Stimulated activated memory B cell treated with anti-CD40 and anti-IgM and Interleukin-4, amounts not matched to agents 10 μg/mL and 1 μg/mL and 100 μg/mL, for 72 hours (primary cell): Measurements from ENCODE around the gene DUSP2.
"Not testable (repeated sequence)": the region's sequence is repeated elsewhere in the genome, so short reads cannot be mapped to it uniquely, and the experiment has no call there.

Experiments used
- ATAC-seq: fragments of 150-1000 bp; cut with Tn5 transposase; 2 replicates; pipeline ENCODE4 v1.10.0; 2021
- H3K27ac Mint-ChIP-seq: one replicate; pipeline ENCODE4 v1.8.0; 2022; ENCODE audit warnings: mild to moderate bottlenecking, mixed read lengths
- H3K27me3 Mint-ChIP-seq: one replicate; pipeline ENCODE4 v1.8.0; 2022; ENCODE audit warnings: mixed read lengths
- H3K36me3 Mint-ChIP-seq: one replicate; pipeline ENCODE4 v1.8.0; 2022; ENCODE audit warnings: mixed read lengths
- H3K4me1 Mint-ChIP-seq: one replicate; pipeline ENCODE4 v1.8.0; 2022; ENCODE audit warnings: mixed read lengths
- H3K4me3 Mint-ChIP-seq: one replicate; pipeline ENCODE4 v1.8.0; 2022; ENCODE audit warnings: mild to moderate bottlenecking, moderate library complexity, mixed read lengths
- H3K9me3 Mint-ChIP-seq: one replicate; pipeline ENCODE4 v1.8.0; 2022; ENCODE audit warnings: mixed read lengths

DUSP2 gene

DNA sequence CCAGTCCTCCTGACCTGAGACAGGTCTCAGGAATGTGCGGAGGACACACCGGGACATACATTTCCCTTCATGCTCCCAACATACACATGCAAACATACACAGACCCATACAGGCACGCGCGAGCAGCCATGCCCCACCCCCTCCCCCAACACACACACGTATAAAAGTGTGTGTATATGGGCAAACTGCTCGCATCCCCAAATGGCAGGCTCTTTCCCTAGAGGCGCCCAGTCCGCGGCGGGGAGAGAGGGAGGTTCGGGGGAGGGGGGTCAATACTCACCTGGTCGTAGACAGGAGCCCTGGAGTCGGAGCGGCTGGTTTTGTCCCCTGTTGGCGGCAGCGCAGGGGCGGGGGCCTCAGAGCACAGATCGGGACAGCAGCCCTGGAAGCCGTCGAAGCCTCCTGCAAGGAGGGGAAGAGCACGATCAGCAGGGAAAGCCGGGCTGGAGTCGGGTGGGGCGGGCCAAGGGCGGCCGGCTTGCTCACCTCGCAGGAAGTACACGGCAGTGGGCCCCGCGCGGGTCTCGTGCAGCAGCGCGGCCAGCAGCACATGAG is 682 bp downstream of the DUSP2 start:
- no peak for ATAC-seq
- Mint-ChIP-seq H3K4me3 (peak overlapping the region; percentile 93), H3K4me1 (peaks cover 79% of the 10 kb centered on the region), H3K27ac (peak overlapping the region; percentile 96), H3K36me3 (peaks cover 27% of the 10 kb centered on the region), H3K9me3 (no peaks in the 10 kb centered on the region), H3K27me3 (no peaks in the 10 kb centered on the region)

DNA sequence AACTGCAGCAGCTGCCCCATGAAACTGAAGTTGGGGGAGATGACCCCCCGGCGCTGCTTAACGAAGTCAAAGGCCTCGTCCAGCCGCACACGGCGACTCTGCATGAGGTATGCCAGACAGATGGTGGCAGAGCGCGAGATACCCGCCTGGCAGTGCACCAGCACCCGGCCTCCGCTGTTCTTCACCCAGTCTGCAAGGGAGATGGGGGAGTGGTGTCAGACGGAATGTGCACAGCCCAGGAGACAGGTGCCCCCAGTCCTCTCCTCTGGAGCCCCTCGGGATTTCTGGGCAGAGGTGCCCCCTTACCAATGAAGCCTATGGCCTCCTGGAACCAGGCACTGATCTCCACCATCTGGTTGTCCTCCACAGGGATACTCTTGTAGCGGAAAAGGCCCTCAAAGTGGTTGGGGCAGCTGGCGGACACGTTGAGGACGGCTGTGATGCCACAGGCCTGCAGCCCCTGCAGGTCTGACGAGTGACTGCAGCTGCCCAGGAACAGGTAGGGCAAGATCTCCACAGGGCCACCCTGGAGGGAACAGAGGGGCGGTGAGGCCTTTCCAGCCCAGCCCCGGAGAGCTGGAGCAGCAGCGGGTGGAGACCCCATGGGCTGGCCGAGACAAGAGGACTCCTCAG is 1.3 kb downstream of the DUSP2 start:
- ATAC-seq = no peak
- peaks cover 82% of the 10 kb centered on the region for H3K4me1 Mint-ChIP-seq
- peak overlapping the region; percentile 96 for H3K27ac Mint-ChIP-seq

GRCh38 chr2:96143231-96143847 is 1.9 kb downstream of the DUSP2 start:
- Mint-ChIP-seq H3K36me3 (peaks cover 27% of the 10 kb centered on the region), H3K4me3 (peak overlapping the region; percentile 93), H3K27me3 (no peaks in the 10 kb centered on the region), H3K4me1 (peaks cover 82% of the 10 kb centered on the region), H3K9me3 (no peaks in the 10 kb centered on the region), H3K27ac (peak overlapping the region; percentile 96)
- ATAC-seq = no peak

More for the DNA sequence above, 1.3 kb downstream of the DUSP2 start:
- Mint-ChIP-seq H3K4me3 (peak overlapping the region; percentile 93), H3K9me3 (no peaks in the 10 kb centered on the region), H3K36me3 (peaks cover 27% of the 10 kb centered on the region), H3K27me3 (no peaks in the 10 kb centered on the region)

- Mint-ChIP-seq H3K4me1 (peaks cover 78% of the 10 kb centered on the region), H3K27me3 (no peaks in the 10 kb centered on the region), H3K36me3 (peaks cover 27% of the 10 kb centered on the region), H3K4me3 (peak overlapping the region; percentile 93), H3K27ac (peak overlapping the region; percentile 96), H3K9me3 (no peaks in the 10 kb centered on the region)
- ATAC-seq = no peak
These were observed 2.8 kb downstream of the DUSP2 start for GRCh38 chr2:96142217-96143113.

GRCh38 chr2:96141624-96141967 is 3.6 kb downstream of the DUSP2 start:
- peaks cover 69% of the 10 kb centered on the region for H3K4me1 Mint-ChIP-seq
- H3K27ac Mint-ChIP-seq = peak overlapping the region; percentile 96
- not testable (repeated sequence) for ATAC-seq, H3K27me3 Mint-ChIP-seq, H3K4me3 Mint-ChIP-seq, H3K9me3 Mint-ChIP-seq
- peaks cover 27% of the 10 kb centered on the region for H3K36me3 Mint-ChIP-seq

DNA sequence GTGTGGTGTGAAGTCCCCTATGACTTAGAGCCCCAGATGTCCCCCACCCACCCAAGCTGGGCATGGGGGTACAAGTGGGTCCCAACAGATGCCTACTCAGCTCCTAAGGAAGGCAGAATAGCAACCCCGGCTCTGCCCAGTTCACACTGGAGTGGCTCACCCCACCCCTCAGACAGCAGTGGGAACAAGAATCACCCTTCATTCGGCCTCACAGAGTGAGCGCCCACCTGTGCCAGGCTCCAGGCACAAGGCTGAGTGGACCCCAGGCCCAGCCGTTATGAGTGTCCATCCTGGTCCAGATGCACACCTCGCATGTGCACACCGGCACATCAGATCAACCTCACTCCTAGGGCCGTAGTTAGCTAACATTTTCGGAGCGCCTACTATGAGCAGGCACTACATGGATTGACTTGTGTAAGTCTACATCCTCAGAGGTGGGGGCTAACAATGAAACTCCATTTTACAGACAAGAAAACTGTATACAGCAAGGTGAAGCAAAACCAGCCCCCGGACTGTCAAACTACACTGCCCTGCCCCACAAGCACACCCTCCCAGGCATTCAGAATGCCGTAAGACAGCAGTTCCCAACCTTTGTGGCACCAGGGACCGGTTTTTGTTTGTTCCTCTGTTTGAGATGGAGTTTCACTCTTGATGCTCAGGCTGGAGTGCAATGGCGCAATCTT is 4.2 kb downstream of the DUSP2 start:
- H3K4me1 Mint-ChIP-seq = peaks cover 64% of the 10 kb centered on the region
- peaks cover 27% of the 10 kb centered on the region for H3K36me3 Mint-ChIP-seq
- H3K9me3 Mint-ChIP-seq = no peaks in the 10 kb centered on the region
- H3K27ac Mint-ChIP-seq = peak overlapping the region; percentile 96
- ATAC-seq = no peak
- H3K27me3 Mint-ChIP-seq = no peaks in the 10 kb centered on the region
- H3K4me3 Mint-ChIP-seq = no peak overlapping the region

DNA sequence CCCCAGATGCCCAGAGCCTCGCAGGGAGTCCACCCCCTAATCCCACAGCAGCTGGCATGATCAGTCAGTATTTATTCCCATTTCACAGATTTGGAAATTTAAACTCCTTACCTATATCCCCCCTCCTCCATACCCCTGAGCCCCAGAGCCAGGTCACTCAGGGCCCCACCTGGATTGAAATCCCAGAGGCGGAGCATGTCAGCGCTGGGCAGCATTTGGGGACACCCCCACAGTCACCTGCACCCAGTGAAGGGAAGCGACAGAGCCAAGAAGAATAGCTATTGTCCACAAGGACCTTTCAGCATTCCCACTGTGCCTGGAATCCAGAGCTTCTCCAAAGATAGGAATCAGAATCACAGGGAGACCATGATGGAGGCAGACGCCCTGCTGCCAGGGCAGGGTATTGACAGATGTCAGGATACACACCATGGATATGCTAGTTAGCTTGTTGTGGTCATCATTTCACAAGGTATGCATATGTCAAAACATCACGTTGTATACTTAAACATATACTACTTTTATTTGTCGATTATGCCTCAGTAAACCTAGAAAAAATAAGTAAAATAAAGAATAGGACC is 6.0 kb downstream of the DUSP2 start:
- H3K4me3 Mint-ChIP-seq = no peak overlapping the region

DNA sequence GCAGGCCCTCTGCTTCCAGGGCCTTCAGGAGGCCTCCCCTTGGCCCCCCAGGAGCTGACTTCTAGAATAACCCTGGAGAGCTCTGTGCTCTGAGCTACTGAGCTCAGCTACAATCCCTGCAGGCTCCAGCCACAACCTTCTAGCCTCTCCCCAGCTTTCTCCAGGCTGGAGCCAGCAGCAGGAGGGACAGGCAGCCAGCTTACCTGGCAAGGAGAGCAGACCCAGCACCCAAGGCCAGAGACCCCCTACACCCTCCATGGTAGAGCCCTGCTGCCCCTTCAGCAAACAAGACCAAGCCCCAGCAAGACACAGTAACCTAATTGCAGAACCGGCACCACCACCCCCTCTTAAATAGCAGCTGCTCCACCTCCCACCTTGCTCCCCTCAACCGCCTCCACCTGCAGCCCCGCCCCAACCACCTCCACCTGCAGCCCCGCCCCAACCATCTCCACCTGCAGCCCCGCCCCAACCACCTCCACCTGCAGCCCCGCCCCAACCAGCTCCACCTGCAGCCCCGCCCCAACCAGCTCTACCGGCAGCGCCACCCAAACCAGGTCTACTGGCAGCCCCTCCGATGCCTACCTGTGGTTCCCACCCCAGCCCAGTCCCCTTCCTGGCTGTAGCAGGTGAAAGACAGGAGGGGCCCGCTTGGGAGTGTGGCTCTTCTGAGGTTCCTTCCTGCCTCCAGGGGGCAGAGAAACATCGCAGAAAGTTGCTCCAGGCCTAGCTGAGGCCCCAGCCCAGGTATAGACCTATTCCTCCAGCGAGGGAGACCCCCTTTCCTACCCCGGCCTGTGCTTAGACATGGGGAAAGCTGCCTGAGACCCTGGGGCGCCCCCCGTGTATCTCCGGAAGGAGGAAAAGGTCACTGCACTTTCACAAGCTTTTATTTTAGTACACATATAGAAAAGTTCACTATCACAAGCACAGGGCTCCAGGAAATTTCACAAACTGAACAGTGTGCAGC is 6.8 kb downstream of the DUSP2 start, which contains the start of gene ASTL:
ASTL (minus strand) TSS at position 324 of the 967 bp plus-strand sequence; CDS start at position 258, 66 bp downstream.
- Mint-ChIP-seq H3K27me3 (no peaks in the 10 kb centered on the region), H3K27ac (peak within 1 kb of the TSS; percentile 57), H3K9me3 (no peaks in the 10 kb centered on the region), H3K4me3 (no peak within 1 kb of the TSS), H3K36me3 (peaks cover 15% of the 10 kb centered on the region), H3K4me1 (peaks cover 45% of the 10 kb centered on the region)
- ATAC-seq = peak; percentile 76

More for the DNA sequence above, 6.0 kb downstream of the DUSP2 start:
- peak overlapping the region; percentile 57 for H3K27ac Mint-ChIP-seq
- no peaks in the 10 kb centered on the region for H3K27me3 Mint-ChIP-seq
- H3K4me1 Mint-ChIP-seq = peaks cover 53% of the 10 kb centered on the region
- no peaks in the 10 kb centered on the region for H3K9me3 Mint-ChIP-seq
- peaks cover 23% of the 10 kb centered on the region for H3K36me3 Mint-ChIP-seq
- ATAC-seq = no peak

- peak overlapping the region; percentile 57 for H3K27ac Mint-ChIP-seq
- no peaks in the 10 kb centered on the region for H3K27me3 Mint-ChIP-seq
- no peak for ATAC-seq
- peaks cover 36% of the 10 kb centered on the region for H3K4me1 Mint-ChIP-seq
- H3K36me3 Mint-ChIP-seq = peaks cover 7% of the 10 kb centered on the region
- H3K4me3 Mint-ChIP-seq = no peak overlapping the region
- no peaks in the 10 kb centered on the region for H3K9me3 Mint-ChIP-seq
These were observed 7.7 kb downstream of the DUSP2 start for GRCh38 chr2:96137321-96138178.

GRCh38 chr2:96136129-96136720 is 9.0 kb downstream of the DUSP2 start:
- Mint-ChIP-seq H3K4me3 (no peak overlapping the region), H3K27me3 (no peaks in the 10 kb centered on the region), H3K4me1 (peaks cover 23% of the 10 kb centered on the region), H3K9me3 (no peaks in the 10 kb centered on the region), H3K36me3 (peaks cover 8% of the 10 kb centered on the region), H3K27ac (no peak overlapping the region)
- no peak for ATAC-seq

DNA sequence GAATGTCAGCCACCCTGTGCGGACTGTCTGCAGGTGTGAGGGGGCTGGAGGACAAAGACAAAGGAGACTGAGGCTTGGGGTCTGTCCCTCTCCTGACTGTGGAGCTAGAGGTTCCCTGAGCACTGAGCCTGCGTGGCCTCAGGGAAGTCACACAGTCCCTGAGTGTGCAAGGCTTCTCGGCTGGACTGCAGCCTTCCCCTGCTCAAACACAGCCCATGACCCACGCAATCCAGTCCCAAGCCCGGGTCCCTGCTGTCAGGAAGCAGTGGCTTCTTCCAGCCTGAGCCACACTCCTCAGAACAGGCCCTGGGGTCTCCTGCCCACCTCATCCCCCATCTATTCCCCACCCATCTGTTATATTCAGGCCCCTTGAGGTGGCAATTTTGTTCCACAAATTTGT is 9.6 kb downstream of the DUSP2 start:
- no peak for ATAC-seq
- Mint-ChIP-seq H3K9me3 (no peaks in the 10 kb centered on the region), H3K4me1 (peaks cover 20% of the 10 kb centered on the region), H3K27me3 (no peaks in the 10 kb centered on the region), H3K36me3 (peaks cover 8% of the 10 kb centered on the region), H3K4me3 (no peak overlapping the region), H3K27ac (no peak overlapping the region)

- Mint-ChIP-seq H3K4me1 (peaks cover 20% of the 10 kb centered on the region), H3K27ac (no peak overlapping the region)
These were observed 10.1 kb downstream of the DUSP2 start for GRCh38 chr2:96135171-96135570.

GRCh38 chr2:96134421-96134820 is 10.8 kb downstream of the DUSP2 start:
- Mint-ChIP-seq H3K4me3 (no peak overlapping the region), H3K9me3 (no peaks in the 10 kb centered on the region), H3K36me3 (peaks cover 8% of the 10 kb centered on the region), H3K27me3 (no peaks in the 10 kb centered on the region), H3K4me1 (peaks cover 15% of the 10 kb centered on the region), H3K27ac (no peak overlapping the region)
- ATAC-seq = no peak

More at GRCh38 chr2:96135171-96135570, 10.1 kb downstream of the DUSP2 start:
- peaks cover 8% of the 10 kb centered on the region for H3K36me3 Mint-ChIP-seq
- no peak overlapping the region for H3K4me3 Mint-ChIP-seq
- no peaks in the 10 kb centered on the region for H3K27me3 Mint-ChIP-seq
- ATAC-seq = no peak
- no peaks in the 10 kb centered on the region for H3K9me3 Mint-ChIP-seq
